ENCODE results near the gene DSTN.

DSTN gene

DNA sequence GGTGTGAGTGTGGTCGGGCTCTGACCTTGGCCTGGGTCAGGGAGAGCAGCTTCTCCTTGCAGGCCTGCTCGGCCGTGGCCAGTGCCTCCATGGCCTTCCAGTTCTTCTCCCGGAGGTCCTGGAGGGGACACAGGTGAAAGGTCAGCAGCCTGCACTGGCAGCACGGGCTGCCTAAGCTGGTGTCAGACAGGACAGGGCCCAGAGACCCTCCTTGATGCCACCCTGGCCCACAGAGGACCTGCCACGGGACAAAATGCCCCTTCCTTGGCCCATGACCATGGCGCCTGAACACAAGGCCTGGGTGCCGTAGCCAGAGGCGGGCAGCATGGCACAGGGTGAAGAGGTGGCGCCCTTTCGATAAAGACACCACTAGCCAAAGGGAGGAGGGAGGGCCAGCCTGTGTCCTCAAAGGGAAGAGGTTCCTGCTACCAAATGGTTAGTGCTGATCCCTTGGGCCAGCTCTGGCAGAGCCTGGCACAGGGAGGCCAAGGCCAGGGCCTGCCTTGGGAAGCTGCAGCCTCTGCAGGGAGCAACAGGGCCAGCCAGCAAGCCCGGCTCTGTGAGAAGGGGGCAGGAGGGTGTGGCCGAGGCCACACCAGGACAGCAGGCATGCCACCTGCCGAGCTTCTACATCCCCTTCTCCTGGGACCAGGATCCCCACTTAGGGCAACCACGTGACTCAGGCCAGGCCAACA is 54.8 kb downstream of the DSTN start:
- DNase-seq (ENCODE audit: low spot score), result no peak

DNA sequence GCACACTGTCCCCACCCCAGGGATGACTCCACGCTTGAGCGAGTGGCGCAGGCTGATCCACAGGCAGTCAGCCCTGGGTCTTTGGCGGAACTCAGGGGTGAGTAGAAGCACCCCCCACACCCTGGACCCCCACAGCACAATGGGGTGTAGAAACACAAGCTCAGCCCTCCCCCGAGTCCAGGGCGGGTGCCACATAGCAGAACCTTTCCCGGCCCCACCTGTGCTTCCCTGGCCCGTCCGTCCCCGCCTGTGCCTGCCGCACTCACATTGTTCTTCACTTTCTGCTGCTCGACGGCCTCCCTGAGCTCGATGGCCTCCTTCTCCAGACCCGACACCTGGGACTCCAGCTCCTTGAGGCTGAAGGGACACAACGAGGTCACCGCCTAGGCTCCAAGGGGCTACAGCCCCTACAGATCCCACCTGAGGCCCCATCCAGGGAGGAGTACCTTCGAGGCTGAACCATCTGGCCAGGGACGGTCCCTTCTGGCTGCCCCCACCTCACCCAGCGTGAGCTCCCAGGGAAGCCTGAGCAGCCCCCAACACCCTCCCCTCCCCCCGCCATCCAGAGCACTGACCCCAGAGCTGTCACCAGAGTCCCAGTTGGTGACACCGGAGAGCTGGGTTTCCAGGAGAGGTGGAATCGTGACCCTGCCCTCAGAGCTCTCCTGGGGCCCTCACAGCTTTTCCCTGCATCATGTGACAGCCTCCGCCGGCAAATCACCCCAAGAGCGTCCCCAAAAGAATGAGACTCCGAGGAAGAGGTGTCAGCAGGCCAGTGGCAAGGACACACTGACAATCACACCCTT is 55.6 kb downstream of the DSTN start:
- DNase-seq (ENCODE audit: low spot score), result no peak

DNA sequence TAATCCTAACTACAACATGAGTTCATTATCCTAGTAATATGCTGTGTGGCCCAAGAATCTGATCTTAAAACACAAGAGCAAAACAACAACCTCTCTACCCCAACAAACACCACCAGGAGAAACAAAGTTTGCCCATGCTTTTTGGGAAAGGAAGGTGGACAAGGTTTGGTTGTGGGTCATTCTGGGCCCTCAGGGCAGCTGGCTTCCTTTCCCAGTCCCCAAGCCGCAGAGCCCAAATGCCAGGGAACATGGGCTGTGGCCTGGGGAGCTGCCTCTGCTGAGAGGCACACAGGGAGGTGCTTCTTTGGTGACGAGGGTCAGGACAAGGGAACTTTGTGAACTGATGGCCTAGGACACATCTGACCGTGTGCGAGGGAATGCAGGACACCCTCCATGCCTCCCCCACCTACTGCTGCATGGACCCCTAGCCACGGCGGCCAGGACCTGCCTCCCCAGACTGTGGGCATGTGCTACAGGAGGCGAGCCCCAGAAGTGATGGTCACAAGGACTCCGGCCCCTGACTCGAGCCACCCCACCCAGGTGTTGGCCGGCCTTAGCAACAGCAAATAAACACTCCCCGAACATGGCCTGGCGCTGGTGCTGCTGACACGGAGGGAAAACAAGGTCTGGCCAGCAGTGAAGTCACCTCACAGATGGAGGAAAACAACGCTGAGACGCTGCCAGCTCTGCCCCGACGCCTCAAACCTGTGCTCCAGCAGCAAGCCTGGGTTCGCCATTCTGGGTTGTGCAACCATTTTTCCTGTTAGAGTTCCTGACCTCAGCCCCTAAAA is 56.5 kb downstream of the DSTN start:
- no peak for DNase-seq (ENCODE audit: low spot score)

DNA sequence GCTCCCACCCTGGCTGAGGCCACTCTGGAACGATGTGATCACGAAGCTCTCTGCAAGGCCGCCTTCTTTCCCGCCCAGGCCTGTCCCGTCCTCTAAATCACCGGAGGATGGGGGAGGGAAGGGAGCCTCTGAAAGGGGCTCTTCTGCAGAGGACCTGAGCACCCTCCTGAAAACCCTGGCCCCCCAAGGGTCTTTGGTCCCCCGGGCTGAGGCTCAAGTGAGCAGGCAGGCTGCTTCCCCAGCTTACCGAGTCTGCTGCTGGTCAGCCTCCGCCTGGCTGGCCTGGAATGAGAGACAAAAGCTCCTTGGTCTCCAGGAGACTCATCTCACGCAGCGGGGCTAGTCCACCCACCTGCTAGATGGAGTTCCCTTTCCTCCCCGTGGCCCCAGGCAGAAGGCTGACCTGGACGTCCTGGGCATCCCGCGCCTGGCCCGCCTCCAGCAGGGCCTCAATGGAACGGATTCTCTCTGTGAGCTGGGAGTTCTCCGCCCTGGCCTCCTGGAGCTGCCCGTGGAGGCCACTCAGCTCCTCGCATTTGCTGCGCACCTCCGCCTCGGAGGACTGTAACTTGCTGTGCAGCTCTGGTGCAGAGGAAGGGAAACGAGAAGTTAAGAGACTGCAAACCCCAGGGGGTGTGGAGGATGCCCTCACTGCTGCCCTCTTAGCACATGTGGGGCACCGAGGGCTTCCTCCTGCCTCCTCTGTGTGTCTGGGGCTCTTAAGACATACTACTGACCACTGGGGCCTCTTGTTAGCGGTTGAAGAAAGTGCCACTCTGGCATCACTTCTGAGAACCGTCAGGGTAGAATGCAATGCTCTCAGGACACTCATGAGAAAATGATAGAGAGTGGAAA is 57.5 kb downstream of the DSTN start:
- DNase-seq (ENCODE audit: low spot score), result no peak

DNA sequence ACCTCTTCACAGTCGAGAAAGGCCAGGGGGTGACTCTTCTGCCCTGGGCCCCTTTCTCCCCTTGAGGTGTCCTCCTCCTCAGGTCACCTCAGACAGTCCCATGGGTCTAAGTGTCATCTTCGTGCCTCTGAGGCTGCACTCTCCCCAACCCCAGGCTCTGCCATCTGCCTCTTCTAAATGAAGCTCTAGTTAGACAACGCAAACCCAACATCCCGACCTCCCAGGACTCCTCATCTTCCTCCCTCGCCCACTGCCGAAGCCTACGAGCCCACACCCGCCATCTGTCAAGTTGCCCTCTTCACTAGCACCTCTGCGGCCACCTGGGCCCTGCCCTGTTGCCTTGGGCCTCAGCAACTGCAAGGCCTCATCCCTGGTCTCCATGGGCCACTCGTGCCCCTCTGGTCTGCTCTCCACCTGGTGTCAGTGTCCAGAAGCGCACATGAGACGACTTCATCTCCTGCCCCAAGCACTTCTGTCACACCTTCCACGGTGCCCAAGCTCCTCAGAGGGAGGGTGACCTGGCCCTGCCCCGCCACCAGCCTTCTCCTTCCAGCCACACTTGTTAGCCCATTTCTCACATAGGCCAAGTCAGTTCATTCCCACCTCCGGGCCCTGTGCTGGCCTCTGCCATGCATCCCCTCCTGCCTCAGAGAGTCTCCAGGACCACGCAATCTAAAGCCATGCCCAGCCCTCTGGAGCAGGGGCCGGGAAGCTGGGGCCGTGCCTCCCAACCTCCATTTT is 58.4 kb downstream of the DSTN start:
- no peak for DNase-seq (ENCODE audit: low spot score)

DNA sequence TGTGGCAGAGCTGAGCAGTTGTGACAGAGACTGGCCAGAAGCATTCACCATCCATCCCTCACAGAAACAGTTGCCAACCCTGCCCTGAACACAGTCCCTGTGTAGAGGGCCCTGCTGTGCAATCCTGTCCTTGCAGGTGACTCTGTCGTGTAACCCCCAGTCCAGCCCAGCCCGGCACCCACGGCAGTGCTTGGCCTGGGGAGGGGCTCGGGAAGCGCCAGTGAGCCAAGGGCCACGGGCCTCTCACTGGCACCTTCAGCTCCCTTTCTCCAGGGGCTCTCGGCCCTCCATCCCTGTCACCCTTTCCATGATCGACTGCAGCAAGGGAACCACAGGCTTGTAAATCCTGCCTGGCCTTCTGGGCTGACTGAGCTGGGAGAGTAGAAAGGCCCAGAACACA is 59.1 kb downstream of the DSTN start:
- no peak for DNase-seq (ENCODE audit: low spot score)

DNA sequence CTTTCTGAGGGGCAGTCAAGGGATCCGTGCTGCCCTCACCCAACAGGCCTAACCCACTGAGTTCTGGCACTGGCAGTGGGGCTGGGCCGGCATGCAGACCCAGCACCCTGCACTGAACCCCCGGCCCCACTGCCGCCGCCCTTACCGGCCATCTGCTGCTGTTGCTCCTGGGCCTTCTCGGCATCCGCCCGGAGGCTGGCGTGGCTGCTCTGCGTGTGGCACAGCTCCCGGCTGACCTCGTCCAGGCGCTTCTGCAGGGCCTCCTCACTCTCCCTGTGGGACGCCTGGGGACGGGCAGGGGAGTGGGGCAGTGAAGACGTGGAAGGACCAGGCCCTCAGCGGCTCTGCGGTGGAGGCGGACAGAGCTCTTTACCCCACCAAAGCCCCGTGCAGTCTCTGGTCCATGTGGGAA is 59.8 kb downstream of the DSTN start:
- no peak for DNase-seq (ENCODE audit: low spot score)

DNA sequence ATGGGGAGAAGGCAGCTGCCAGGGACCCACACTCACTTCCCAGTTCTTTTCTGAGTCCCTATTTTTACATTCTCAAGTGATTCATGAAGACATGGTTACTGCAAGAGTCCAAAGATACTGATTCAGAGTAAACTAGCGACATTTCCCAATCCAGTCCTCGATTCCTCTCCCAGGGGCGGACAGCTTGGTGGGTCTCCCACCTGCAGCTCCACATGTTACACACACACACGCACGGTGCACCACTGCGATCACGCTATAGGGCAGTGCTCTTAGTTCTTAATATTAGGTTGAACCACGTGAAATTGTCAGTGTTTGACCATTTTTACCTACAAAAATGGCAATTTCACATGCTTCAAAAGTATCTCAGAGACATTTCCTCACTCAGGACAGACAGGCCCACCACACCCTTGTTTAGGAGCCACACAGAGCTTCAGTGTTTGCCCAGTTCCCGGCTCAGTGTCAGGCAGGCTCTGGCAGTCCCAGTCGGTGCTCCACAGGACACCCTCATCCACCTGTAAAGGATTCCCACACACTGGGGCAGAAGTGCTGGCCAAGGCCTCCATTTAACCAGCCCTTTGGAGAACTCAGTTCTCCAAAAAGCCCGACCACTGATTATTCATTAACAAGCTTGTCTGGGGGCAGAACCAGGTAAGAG is 60.4 kb downstream of the DSTN start:
- no peak for DNase-seq (ENCODE audit: low spot score)

DNA sequence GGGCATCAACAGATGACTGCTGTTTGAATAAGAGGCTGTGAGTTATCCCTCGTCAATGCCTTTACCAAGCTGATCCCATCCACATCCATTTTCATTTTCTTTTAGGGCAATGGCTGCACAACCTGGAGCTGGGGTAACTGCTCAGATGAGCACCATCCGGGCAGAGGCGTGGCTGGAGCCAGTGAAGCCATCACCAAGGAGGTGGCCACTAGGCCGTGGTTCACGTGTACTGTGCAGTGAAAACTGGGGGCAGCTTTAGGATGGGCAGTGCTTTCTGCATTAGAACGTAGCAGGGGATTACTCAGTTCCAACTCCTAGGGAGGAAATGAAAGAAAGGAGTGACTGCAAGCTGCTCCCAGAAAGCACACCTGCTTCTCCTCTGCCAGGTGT is 60.9 kb downstream of the DSTN start:
- DNase-seq (ENCODE audit: low spot score), result no peak

DNA sequence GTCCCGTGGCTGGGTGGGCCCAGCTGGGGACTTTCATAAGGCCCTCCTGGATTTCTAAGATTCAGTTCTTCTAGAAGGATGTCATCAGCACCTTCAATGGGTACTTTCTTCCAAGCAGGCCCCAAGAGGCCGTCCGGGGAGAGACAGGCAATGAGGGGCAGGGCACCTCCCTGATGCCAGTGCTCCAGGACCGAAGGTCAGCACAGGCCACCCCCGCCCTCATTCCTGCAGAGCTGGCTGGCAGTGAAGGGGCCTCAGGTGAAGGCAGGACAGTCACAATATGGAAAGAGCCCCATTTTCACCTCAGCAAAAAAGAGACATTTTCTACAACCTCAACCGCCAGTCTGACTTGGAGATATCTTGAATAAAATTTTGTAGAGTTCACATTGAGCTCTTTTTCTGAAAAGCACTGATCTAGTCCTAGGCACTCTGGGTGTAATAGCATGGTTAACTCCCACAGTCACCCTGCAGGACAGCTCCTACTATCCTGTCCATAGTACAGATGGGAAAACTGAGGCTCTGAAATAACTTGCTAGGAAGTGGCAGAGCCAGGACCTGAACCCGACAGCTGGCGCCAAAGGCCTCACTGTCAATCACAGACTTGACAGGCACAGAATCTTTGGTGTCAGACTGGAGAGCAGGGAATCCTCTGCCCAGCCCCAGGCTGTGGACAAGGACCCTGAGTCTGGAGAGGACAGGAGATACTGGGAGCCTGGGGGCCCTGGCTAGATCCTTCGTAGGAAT is 61.9 kb downstream of the DSTN start:
- no peak for DNase-seq (ENCODE audit: low spot score)

DNA sequence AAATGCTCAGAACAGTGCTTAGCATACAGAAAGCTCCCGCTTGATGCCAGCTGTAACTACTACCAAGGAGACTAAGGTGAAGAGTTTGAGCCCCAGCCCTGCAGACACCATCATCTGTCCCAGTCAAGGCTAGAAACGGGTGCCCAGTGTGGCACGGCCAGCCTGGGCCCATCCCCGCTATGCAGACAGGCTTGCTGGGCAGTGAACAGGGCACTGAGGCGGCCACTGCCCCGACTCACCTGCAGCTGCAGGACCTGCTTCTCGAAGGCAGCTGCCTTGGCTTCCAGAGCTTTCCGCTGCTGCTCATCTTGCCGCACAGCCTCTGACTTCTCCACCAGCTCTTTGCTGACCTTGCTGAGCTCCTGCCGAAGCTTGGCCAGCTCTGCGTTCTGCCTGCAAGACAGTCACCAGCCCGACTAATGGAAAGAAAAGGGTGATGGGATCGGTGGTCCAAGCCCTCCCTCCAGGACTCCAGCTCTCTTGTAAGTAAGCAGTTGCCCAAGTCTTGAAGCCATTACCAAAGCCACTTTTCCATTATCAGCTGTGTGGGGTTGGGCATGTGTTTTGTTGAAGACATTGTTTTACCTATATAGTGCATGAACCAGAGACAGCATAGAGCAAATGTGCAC is 63.5 kb downstream of the DSTN start:
- DNase-seq (ENCODE audit: low spot score), result no peak

DNA sequence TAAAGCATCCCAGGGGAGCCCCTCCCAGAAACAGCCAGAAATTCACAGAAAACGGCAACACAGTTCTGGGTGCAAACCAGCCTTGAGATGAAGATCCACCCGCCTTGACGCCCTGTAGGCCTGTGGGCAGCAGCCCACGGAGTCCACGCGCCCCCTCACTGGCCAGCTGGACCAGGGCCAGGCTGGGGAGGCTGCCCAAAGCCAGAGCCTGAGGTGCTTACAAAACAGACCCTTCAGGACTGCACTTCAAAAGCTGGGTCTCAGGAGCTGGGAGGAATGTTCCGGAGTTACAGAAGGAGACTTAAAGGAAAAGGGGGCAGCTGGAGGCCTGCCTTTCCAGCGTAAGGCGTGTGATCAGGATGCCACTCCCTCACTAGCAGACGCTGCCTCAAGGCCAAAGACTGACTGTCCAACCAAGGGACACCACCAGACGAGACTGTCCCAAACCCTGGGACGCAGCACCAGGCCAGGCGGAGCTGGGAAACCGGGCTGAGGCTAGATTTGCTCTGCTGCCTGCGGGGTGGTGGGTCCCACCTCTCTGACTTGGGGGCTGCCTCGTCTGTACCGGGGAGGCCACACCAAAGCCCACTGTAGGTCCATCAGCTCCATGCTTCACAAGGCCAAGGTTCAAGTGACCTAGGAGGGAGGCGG is 64.1 kb downstream of the DSTN start:
- DNase-seq (ENCODE audit: low spot score), result no peak

DNA sequence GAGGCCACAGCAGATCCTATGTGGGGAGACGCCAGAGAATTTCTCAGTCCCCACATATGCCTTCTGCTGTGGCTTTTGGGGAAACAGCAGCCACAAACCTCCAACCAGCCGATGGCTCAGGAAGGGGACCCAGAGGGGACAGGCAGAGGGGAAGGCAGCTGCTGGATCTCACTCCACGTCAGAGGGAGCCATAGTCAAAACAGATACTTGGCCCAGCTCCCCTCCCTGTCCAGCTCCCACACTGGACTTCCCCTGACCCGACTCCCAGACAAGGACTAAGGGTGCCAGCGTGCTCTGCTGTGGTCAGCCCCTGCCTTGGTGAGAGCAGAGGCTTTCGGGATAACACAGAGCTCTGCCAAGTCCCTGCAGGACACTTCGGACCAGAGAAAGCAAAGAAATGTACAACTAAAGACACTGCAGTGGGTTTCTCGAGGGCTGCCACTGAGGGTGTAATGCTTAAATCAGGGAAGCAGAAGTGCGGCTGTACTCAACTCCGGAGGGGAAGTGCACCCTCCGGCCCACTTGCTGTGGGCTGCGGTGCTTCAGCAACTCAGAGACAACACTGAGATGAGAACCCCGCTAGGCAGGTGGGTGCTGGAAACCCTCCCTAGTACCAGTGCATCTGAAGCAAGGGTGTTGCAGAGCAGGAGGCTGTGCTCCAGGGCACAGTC is 64.9 kb downstream of the DSTN start:
- no peak for DNase-seq (ENCODE audit: low spot score)

DNA sequence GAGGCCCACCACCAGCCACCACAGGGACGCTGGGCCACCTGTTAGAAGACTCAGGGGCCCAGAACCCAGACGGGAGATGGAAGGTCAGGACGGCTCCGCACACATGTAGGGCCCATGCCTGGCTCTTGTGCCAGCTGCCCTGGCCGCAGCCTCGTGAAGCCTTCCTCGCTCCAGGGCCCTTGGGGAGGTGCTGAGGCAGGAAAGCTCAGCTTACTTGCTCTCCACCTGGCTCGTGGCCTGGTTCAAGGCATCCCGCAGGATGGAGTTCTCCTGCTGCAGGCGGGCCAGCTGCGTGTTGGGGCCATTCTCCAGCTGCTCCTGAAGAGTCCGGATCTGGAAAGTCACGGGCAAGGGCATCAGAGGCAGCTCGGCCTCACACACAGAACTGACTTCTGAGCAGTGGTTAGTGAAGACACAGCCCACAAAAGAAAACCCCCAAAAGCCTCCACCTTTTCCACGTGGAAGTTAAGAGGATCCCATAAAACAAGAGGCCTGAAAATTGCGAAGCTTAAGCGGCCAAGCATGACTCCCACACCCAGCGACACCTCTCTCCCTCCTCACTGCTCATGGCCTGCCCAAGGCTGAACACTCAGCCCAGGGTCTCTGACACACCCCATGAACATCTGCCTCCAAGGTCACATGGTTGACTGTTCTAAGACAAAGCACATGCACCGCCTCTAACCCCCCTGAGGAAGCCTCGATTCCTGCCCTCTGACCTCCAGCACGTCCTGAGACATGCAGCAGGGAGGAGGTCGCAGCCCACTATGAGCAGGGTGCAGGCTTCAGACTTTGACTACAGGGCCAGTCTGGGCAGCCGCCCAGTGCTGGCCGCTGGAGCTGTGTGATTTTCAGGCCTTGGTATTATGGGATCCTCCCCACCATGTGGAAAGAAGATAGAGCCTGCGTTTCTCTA is 65.7 kb downstream of the DSTN start:
- no peak for DNase-seq (ENCODE audit: low spot score)

DNA sequence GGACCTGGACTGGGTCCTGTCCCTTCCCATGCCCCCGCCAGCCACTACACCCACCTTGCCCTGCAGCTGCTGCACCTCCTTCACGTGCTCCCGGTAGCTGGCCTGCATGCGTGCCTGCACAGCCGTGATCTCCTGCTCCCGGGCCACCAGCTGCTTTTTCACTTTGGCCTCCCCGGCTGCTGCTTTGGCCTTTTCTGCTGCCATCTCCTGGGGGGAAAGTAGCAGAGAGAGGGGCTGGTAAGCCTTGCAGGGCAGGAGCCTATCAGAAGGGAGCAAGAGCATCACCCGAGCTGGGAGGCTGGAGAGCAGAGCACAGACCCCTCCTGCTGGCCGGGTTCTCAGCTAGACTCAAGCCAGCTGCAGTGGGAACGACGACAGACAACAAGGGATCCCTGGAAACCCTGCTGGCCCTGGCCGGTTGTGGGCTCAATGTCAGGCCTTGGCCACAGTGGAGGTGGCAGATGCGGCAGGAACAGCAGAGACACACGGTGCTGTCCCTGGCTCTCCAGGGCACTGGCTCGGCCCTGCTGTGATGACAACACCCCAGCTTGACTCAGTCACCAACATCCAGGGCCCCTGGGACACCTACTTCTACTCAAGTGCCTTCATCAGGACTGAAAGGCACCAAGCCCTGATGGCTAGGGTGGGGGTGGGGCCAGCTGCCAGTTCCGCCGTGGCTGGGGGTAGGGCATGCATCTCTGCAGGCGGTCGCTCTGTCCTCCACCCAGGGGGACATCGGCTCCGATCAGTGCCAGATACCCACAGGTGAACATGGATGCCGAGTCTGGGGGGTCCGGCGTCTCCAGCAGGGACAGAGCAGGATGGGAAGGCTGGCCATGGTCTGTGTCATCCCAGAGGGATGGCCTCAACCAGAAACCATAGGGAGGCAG is 66.9 kb downstream of the DSTN start:
- no peak for DNase-seq (ENCODE audit: low spot score)

DNA sequence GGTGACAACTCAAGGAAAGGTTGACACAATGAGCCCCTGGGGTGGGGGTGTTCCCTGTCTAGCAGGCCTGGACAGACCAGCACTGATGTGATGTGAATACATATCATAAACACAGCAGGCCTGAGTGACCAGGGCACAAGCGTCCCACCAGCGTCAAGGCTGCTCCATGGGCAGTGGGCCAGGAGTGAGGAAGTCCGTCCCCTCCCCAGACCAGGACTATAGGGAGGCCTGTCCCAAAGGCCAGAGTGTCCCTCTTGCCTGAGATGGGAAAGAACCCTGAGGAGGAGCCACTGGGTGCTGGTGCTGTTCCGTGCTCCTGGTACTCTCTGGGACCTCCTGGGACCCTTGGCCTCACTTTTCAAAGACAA is 67.5 kb downstream of the DSTN start:
- DNase-seq (ENCODE audit: low spot score), result no peak
